Measurements from ENCODE around the gene ARL11.

DNA sequence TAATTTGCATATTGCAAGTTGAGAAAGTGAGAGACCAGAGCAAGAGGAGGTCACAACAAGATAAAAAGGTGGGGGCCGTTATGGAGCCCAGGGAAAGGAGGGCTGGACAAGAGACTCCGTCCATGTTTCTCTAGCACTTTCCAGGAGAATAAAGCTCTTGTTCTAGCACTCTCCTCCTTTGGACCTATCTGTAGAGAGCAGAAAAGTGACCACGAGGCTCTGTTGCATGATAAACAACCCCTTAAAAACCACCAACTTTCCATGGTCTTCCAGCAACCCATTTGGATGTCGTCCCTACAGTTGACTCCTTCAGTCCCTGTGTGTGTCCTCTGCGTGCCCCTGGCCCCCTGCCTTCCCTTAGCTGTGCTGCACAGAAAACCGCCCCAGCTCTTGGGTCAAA is 4.1 kb upstream of the ARL11 start:
- no peak for TF ChIP-seq POLR2A (IDR thresholded peaks at IDR 0.05)
- no peak for TF ChIP-seq CTCF (IDR thresholded peaks at IDR 0.05)
- no peak for TF ChIP-seq EP300 (IDR thresholded peaks at IDR 0.05)
- TF ChIP-seq POLR2AphosphoS5 (IDR thresholded peaks at IDR 0.05) = no peak
